NOMO-1 treated with DMSO at 0.1 percent for 48 hours (cell line): ENCODE results near the gene PXDN.

Experiments used
- DNase-seq: peaks from one replicate; lab custom pipeline; 2025; ENCODE audit not compliant: unreplicated experiment; lab: John Stamatoyannopoulos, UW

The PXDN gene

GRCh38 chr2:1651121-1652033, 92.9 kb downstream of the PXDN start:
- DNase-seq: no peak

DNA sequence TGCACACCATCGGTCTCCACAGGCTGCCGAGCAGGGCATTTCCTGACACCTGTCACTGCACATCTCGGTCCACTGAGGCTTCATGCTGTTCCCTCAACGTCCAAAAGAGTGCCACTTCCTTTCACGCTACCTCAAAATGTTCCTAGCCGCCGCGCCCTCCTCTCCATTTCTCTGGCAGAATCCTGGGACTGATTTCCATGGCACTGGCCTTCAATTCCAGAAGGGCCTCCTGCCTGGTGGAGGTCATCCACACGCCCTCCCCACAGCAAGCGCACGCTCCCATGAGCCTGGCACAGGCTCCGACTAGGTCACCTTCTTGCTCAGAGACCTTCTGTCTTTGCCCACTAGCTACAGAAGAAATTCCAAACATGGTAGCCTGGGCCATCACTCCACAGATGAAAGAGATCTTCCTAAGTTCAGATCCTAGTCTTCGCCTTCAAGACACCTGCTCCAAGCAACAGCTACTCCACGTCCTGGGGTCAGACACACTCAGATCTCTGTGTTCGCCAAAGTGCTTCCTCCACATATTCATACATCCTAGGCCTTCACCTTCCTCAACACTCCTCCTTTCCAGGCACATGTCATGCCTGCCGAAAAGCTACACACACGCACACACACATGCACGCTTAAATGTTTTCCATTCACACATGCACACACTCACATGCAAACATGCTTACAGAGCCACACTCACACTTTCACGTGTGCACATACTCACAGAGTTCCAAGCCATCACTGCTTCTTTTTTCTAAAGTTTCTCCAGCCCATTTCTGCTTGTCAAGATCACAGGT, 94.0 kb downstream of the PXDN start:
- no peak for DNase-seq

DNA sequence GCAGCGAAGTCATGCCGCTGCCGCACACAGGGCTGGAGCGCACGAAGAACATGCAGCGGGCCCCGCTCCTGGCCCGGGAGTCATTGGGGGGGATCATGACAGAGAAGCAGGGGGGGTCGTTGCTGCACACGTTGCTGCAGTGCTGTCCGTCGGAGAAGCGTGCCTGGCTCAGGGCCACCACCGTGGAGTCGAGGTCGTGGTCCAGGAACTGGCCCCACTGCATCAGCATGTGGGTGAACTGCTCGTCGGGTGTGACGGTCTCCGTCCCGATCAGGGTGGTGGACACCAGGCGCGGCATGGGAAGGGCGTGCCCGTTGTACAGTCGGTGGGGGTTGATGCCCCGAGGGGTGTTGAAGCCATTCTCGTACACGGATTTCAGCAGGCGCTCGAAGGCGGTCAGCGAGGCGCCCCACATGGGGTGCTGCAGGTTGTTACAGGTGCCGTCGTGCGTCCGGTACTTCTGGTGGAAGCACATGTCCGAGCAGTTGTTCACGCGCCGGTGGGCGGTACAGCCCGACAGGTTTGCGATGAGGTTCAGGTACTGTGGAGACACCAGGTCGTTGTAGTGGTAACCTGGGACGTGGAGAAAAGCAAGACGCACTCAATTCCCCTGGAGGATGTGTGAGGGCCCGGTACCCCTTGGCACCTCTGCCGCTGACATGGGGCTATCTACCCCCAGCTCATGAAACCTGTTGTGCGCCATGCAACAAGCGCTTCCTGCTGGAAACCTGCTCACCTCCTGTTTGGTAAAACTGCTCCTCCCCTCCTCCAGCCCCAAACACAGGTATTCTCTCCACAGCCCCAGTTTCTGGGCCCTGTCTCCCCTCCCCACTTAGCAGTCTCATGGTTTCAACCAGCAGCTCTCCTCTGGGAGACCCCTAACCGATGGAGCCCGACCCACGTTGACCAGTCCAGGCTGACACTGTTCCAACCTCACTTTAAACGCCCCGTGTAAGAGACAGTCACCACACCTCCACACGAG, 94.9 kb downstream of the PXDN start:
- no peak for DNase-seq

DNA sequence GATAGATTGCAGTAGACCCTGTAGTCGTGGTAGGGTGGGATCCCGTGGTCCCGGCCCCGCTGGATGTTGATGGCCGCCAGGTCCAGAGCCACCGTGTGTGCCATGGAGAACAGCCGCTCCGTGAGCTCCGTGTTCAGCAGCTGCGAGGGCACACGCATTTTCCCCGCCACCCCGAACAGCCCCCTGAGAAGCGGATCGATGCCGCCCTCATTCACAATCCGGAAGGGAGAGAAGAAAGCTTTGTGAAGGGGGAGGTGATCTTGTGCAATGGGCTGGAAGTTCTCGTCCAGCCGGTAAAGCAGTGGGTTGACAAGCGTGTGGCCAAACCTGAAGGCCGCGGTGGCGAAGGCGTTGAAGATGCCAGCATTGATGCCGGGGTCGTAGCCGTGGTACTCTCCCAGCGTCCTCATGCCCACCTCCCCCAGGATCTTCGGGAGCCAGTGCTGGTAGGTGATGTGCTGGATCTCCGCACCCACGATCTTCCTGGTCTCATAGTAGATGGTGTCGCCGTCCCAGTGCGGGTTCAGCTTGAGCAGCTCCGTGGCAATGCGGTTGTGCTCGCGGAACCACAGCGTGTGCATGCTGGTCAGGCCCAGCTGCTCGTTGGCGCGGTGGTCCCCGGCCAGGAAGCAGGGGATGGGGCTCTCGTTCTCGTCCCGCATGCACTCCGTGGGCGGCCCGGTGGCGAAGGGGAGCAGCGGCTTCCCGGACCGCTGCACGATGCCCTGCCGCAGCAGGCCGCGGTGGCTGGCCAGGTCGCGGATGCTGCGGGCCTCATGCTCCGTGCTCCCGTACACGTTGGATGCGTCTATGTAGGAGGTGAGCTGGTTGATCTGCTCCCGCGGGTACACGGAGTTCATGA, 95.8 kb downstream of the PXDN start:
- no peak for DNase-seq

GRCh38 chr2:1647417-1648240, 96.7 kb downstream of the PXDN start:
- DNase-seq: no peak

DNA sequence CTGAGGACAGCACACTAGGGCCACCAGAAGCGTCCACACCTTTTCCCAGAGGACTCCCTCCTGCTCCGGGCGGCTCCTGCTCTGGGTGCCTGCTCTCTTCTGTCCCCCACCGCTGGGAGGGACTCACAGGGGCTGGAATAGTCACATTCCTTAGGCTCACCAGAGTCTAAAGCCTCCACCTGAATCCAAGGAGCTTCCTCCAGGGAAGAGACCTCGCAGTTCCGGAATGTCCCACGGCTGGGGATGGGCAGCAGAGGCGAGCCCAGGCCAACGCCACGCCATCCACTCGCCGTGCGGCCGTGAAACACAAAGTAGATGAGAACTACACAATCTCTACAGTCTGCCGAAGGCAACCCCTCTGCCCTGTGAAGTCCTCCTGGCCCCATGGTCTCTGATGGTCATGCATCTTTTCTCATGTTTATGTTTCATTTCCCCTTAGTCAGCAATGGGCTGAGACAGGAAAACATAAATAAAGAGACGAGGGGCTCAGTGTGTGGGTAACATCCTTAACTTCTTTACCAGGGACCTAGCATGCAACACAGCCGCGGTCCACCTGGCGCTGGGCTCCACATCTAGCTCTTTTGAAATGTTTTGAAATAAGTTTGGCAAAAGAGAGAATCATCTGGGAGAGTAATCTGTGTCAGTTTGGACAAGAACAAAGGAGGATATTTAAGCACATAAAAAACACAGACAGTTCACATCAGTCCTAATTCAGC, 98.4 kb downstream of the PXDN start:
- DNase-seq: no peak

GRCh38 chr2:1644427-1644826, 99.9 kb downstream of the PXDN start:
- no peak for DNase-seq

DNA sequence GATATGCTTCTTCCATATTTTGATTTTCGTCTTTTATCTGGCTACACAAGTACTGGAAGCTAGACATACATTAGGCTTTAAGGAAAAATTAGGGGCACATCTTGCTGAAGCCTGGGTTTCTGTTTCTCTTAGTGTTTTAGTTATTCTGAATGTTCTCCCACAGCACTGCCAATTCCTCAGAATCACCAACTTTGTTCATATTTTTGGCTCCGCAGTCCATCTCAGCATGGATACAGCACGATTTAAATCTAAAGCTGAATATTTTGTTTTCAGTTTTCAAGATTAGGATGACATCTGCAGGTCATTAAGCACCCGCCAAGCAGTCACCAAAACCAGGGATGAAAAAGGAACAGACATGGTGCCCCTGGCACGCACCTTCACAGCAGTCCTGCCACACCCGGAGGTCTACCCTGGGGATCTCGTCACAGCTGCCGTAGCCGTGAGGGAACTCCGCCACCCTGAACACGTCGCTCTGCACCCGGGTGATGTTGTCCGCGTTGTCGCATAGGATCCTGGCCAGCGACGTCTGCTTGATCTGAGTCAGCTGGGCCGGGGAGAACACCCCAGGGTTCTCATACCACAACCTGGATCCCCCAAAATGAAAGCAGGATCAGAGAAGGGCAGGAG, 101.2 kb downstream of the PXDN start:
- no peak for DNase-seq

DNA sequence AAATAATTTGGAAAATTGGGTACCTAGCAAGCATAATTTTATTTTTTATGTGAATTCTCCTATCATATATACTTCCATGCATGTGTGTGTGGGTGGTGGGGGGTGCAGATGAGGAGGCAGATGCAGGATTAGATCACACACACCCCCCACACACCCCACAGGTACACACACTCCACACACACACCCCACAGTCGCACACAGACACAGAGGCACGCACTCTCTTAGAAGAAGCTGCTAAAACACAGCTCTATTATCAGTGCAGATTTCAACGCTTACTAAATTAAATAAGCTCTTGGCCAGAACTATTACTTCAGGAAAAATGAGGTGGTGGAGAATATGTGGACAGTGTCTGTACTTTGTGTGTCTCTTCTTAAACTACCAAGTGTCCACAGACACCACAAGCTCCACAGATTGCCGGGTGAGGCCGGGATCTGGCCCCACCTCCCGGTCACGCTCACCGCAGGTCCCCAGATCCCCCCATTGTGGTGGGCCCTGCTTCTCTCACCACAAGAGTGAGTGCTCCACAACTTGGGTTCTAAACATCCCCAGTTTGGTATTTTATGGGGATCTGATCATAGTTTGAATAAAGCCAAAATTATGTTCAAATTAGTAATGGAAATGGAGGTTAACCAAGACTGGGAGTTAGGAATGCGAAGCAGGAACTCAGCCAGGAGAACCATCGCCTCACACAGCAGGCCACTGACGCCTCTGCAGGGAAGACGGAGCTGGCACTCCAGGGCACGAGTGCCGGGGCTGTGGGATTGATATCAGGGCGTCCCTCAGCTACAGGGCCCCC, 102.1 kb downstream of the PXDN start:
- DNase-seq: no peak

GRCh38 chr2:1641523-1641922, 102.8 kb downstream of the PXDN start:
- no peak for DNase-seq

- no peak for DNase-seq
Observed at GRCh38 chr2:1640301-1641135, 103.8 kb downstream of the PXDN start.

DNA sequence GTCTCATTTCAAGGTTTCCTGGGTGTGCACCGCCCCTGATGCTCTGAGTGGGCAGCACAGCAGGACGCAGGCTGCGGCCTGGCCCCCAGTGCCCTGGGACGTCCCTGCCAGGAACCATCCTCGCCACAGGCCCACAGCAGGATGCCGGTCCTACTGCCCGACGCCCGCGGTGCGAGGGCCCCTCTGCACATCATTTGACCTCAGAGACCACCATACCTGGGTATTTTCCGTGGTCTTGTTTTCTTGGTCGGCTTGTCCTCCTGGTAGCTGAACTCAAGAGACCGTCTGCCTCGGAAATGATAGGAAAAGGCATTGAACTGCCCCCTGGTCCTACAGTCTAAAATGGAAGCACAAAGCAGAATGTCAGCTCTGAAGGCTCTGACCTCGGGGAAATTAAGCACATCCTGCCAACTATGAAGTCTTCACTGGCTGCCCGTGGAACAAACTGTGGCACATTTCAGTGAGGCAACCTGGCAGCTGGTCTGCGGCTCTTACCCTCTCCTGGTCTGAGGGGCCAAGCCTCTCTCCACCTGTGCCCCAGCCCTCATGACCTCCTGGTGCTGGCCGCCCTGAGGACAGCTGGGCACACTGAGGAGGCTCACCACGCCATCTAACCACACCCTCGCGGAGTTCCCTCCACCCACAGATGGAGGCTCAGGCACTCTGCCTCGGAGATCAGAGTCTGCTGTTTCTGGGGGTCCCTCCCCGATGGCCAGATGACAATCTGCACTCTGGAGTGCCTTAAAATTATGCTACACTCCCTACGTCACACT, 105.0 kb downstream of the PXDN start:
- no peak for DNase-seq

DNA sequence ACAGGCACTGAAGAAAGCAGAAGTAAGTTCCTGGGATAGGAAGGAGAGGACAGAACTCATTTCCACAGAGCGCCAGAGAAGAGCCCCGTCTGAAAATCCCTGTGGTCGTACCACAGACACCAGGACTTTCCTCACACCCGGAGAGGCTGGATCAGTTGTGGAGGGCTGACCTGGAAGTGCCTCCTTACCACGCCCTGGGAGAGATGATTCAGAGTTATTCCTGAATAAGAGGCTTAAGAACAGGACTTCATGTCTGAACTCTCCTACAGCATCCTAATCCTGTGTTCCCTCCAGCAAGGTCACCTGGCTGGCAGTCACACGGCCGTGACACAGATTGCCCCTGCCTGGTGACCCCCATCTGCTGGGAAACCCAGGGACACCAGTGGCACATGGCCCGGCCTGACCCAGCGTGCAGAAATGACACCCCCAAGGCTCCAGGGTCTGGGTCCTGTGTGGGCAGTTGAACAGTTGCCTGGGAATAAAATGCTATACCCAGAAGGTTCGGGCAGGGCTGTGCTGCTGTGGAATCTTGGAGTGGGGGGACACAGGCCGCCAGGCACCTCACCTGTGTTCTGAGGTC, 105.9 kb downstream of the PXDN start:
- DNase-seq: no peak

DNA sequence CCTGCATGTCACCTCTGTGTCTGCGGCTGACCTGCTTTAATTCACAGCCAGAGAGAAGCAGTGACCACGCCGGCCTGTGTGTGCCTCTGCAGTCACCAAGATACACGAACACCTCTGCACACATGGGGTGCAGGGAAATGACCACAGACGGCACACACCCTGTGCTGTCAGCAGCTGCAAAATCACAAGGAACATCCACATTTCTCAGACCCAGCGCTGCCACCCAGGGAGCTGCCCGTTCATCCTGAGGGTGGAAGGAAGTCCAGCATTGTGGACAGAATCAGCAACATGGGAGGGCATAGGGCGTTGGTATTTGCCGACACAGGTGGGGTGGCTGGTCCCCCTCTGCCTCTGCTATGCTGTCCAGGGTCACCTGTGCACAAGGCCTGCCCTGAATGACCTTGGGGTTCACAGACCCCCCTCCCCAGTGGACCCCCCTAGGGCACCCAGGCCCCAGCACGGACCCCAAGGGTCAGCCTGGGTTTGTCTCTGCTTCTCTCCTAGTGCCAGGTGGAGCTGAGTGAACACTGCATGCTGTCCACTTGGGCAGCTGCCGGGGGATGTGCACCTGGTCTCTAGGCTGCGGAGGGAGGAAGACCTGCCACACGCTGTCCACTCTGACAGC, 107.4 kb downstream of the PXDN start:
- no peak for DNase-seq

DNA sequence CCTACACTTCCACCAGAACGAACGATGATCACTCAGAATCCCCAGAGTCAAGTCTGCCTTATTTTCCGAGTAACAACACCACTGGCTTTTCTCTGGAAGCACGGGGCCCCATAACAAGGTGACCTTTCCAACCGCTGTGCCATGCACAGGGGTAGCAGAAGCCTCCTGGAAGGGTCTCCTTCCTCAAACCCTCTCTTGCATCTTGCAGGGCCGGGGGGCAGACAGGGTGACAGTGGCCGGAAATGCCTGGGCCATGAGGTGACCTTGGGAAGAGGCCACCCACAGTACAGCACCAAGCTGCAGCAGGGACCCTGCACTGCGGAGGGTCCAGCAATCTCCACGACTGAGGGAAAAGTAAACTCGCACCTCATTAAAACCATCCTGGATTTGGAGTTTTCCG, 108.5 kb downstream of the PXDN start:
- no peak for DNase-seq
